ENCODE data around the gene ARNT2.

DNA sequence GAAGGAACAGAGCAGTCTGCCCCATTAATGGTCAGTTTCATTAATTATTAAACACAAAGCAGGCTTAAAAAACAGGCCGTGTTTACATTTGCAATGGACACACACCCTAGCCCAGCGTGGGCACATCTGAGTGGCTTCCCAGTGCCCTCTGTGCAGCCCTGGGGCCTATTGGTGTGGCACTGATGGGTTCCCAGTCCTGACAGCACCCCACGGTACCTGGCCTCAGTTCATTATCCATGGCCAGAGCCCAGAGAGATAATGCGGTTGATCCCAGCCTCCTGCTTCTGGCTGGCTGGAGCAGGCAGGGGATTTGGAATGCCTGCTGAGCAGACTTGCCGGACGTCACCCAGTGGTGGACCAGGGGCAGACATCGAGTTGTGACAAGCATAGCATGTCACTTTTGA, 180.4 kb downstream of the ARNT2 start:
- TF ChIP-seq, protein P1, sequence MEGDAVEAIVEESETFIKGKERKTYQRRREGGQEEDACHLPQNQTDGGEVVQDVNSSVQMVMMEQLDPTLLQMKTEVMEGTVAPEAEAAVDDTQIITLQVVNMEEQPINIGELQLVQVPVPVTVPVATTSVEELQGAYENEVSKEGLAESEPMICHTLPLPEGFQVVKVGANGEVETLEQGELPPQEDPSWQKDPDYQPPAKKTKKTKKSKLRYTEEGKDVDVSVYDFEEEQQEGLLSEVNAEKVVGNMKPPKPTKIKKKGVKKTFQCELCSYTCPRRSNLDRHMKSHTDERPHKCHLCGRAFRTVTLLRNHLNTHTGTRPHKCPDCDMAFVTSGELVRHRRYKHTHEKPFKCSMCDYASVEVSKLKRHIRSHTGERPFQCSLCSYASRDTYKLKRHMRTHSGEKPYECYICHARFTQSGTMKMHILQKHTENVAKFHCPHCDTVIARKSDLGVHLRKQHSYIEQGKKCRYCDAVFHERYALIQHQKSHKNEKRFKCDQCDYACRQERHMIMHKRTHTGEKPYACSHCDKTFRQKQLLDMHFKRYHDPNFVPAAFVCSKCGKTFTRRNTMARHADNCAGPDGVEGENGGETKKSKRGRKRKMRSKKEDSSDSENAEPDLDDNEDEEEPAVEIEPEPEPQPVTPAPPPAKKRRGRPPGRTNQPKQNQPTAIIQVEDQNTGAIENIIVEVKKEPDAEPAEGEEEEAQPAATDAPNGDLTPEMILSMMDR (IDR thresholded peaks at IDR 0.05) = no peak
- TF ChIP-seq POLR2A (IDR thresholded peaks at IDR 0.05) (no peak), POLR2AphosphoS5 (IDR thresholded peaks at IDR 0.05; ENCODE audit: insufficient read depth in 1 of 2, low read depth in 1 of 2) (no peak)

Measured in vagina (tissue), 2 donors.